ENCODE results near the gene NGFR.

Gene NGFR

GRCh38 chr17:49516180-49516579, 21.1 kb downstream of the NGFR start:
- CTCF ChIA-PET = interaction anchor here (0.5 to 3.9 kb wide), 8 partner anchors 8 to 201 kb away, joined by 3 to 21 read pairs (median 6); partner anchors contain the start of gene NGFR
- Histone ChIP-seq H3K27ac (ENCODE audit: extremely low read depth, low read depth, low read length) (no peak overlapping the region), H3K4me1 (ENCODE audit: control insufficient read depth, insufficient read depth, low read length) (no peaks in the 10 kb centered on the region; the same call in 1 of the 2 replicates), H3K36me3 (ENCODE audit: control insufficient read depth in 2 of 2, insufficient read depth in 1 of 2, low read length in 2 of 2) (no peaks in the 10 kb centered on the region), H3K9me3 (ENCODE audit: control insufficient read depth, insufficient read depth, low read depth, low read length) (no peaks in the 10 kb centered on the region), H3K4me3 (ENCODE audit: low read depth, low read length) (no peak overlapping the region)
- POLR2A ChIA-PET = interaction anchor here (3.7 kb wide), 1 partner anchor 20 kb away, joined by 23 read pairs; the partner anchor contains the start of gene NGFR
- TF ChIP-seq ZIC2 (tag by site-specific recombination; IDR thresholded peaks at IDR 0.05) (peak; percentile 25; the same call in 1 of the 2 replicates), YY1 (tag by site-specific recombination; IDR thresholded peaks at IDR 0.05) (no peak), GLIS1 (tag by site-specific recombination; IDR thresholded peaks at IDR 0.05) (peak; percentile 66), ZBTB17 (tag by site-specific recombination; IDR thresholded peaks at IDR 0.05) (no peak)

- ChIA-PET CTCF (interaction anchor here (0.5 to 3.9 kb wide), 4 partner anchors 38 to 851 kb away, joined by 3 to 15 read pairs (median 8); no protein-coding TSS in a partner anchor), POLR2A (no interaction called here)
- Histone ChIP-seq H3K4me3 (ENCODE audit: low read depth, low read length) (no peak overlapping the region), H3K36me3 (ENCODE audit: control insufficient read depth in 2 of 2, insufficient read depth in 1 of 2, low read length in 2 of 2) (no peaks in the 10 kb centered on the region), H3K4me1 (ENCODE audit: control insufficient read depth, insufficient read depth, low read length) (no peaks in the 10 kb centered on the region; the same call in 1 of the 2 replicates), H3K27ac (ENCODE audit: extremely low read depth, low read depth, low read length) (no peak overlapping the region), H3K9me3 (ENCODE audit: control insufficient read depth, insufficient read depth, low read depth, low read length) (no peaks in the 10 kb centered on the region)
- TF ChIP-seq TCF7L2 (IDR thresholded peaks at IDR 0.05; ENCODE audit: borderline replicate concordance, low read depth, low read length) (no peak), ZNF350 (tag by site-specific recombination; IDR thresholded peaks at IDR 0.05) (no peak), ZNF623 (tag by site-specific recombination; IDR thresholded peaks at IDR 0.05) (peak; percentile 96), ZBTB10 (tag by site-specific recombination; IDR thresholded peaks at IDR 0.05) (no peak)
Measured at GRCh38 chr17:49518346-49519078, 23.4 kb downstream of the NGFR start.

- no peaks in the 10 kb centered on the region; the same call in 1 of the 2 replicates for H3K4me1 ChIP-seq (ENCODE audit: control insufficient read depth, insufficient read depth, low read length)
- no peaks in the 10 kb centered on the region for H3K36me3 ChIP-seq (ENCODE audit: control insufficient read depth in 2 of 2, insufficient read depth in 1 of 2, low read length in 2 of 2)
- TF ChIP-seq ZNF362 (tag by site-specific recombination; IDR thresholded peaks at IDR 0.05) (no peak), ZNF707 (tag by site-specific recombination; IDR thresholded peaks at IDR 0.05) (no peak), OVOL3 (tag by site-specific recombination; IDR thresholded peaks at IDR 0.05) (no peak), ZNF518A (tag by site-specific recombination; conservative IDR thresholded peaks at IDR 0.05; ENCODE audit: low read depth) (no peak), ZNF510 (tag by site-specific recombination; IDR thresholded peaks at IDR 0.05; ENCODE audit: insufficient replicate concordance) (no peak), ZNF302 (tag by site-specific recombination; IDR thresholded peaks at IDR 0.05; ENCODE audit: low read depth) (no peak), ZNF692 (tag by site-specific recombination; IDR thresholded peaks at IDR 0.05) (no peak), ZNF792 (tag by site-specific recombination; IDR thresholded peaks at IDR 0.05) (no peak), ZNF423 (tag by site-specific recombination; IDR thresholded peaks at IDR 0.05) (no peak), ZNF274 (IDR thresholded peaks at IDR 0.05; ENCODE audit: low read length) (no peak), ZNF274 (tag by site-specific recombination; IDR thresholded peaks at IDR 0.05; ENCODE audit: borderline replicate concordance) (no peak)
- CTCF ChIA-PET = interaction anchor here (0.7 to 1.3 kb wide), 2 partner anchors 10 to 151 kb away, joined by 4 to 12 read pairs; no protein-coding TSS in a partner anchor
- H3K4me3 ChIP-seq (ENCODE audit: low read depth, low read length) = no peak overlapping the region
- H3K27ac ChIP-seq (ENCODE audit: extremely low read depth, low read depth, low read length) = no peak overlapping the region
- POLR2A ChIA-PET = no interaction called here
- no peaks in the 10 kb centered on the region for H3K9me3 ChIP-seq (ENCODE audit: control insufficient read depth, insufficient read depth, low read depth, low read length)
Measured at GRCh38 chr17:49519781-49520180, 24.7 kb downstream of the NGFR start.

Data from HEK293 (cell line).